GM18907 (cell line): ENCODE results near the gene RUFY2.
"Not testable (repeated sequence)": the region's sequence is repeated elsewhere in the genome, so short reads cannot be mapped to it uniquely, and the experiment has no call there.

Experiments used
- ATAC-seq: cut with Tn5 transposase; IDR thresholded peaks from one replicate; pipeline ENCODE4 v1.9.1; 2021; ENCODE audit warnings: mild to moderate bottlenecking, moderate library complexity; ENCODE audit not compliant: unreplicated experiment

Gene RUFY2, protein sequence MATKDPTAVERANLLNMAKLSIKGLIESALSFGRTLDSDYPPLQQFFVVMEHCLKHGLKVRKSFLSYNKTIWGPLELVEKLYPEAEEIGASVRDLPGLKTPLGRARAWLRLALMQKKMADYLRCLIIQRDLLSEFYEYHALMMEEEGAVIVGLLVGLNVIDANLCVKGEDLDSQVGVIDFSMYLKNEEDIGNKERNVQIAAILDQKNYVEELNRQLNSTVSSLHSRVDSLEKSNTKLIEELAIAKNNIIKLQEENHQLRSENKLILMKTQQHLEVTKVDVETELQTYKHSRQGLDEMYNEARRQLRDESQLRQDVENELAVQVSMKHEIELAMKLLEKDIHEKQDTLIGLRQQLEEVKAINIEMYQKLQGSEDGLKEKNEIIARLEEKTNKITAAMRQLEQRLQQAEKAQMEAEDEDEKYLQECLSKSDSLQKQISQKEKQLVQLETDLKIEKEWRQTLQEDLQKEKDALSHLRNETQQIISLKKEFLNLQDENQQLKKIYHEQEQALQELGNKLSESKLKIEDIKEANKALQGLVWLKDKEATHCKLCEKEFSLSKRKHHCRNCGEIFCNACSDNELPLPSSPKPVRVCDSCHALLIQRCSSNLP

DNA sequence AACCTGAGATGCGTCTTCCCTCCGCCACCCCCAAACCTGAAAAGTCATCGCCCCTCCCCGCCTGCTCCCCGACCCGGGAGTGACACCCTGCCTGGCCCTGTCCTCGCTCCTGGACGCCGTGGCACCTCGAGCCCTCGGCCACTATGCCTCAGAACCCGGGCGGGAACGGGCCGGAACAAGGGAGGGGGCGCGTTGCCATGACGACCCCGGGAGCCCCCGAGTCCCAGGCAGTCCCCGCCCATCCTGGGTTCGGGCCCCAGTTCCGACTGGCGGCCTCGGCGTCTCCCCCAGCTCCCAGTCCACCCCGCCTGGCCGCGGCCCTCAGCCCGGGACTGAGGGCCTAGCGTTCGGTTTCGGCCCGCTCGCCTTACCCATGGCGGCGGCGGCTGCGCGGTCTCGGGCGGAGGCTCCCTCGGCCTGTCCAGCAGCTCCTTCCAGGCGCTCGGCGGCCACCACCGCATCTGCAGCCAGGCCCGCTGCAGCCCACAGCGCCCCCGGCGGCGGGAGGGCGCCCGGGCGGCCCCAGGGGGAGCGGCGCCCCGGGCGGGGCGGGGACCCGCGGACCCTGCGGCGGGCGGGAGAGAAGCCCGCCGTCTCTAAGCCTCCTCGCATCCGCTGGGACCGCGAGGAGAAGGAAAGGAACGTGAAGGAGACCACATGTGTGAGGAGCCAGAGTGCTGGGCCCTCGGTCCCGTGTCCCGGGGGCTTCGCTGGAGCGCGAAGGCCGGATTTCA, at the start of gene RUFY2:
Gene RUFY2, minus strand, starts transcription at position 463 of the 734 bp plus-strand sequence. Its CDS starts 88 bp downstream, at position 375.
- peak; percentile 94 for ATAC-seq

DNA sequence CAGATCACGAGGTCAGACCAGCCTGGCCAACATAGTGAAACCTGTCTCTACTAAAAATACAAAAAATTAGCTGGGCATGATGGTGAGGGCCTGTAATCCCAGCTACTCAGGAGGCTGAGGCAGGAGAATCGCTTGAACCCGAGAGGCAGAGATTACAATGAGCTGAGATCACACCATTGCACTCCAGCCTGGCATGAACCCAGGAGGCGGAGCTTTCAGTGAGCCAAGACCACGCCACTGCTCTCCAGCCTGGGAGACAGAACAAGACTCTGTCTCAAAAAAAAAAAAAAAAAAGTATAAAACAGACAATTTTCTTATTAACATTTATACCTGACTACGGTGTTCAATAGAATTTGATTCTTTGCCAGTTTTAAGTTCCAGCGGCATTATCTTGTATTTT, 42.6 kb upstream of the RUFY2 start:
- not testable (repeated sequence) for ATAC-seq

DNA sequence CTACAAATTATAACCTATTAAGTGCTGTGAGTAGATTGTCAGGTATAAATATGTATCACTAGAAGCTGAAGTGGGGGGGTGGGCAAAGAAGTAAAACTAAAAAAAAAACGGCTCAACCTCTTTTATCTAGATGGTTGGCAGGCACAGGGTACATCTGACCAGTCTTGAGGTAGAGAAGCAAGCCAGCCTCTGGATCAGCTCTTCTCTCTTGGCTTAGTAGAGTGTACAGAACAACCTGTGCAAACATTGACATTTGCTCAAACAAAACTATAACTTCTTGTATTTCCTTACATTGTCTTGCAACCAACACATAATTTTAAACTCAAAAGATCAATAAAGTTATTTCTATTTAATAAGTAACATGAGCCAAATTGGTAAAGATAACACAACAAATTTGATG, 39.1 kb upstream of the RUFY2 start:
- no peak for ATAC-seq

DNA sequence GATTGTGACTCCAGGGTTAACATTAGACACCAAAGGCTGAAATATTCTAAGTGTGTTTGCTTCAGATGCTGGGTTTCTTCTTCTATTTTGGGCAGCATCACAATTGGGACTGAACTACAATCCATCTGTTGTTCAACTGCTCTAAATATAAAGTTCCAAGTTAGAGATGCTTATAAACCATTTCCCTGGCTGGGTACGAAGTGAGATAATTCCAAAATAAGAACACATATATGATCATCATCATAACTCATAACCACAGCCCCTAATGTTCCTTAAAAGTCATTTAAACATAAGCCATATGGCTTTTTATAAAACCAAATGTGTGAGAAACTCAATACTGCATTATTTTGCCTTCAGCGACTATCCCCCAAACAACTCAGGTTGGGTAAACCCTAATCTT, 35.9 kb upstream of the RUFY2 start:
- ATAC-seq: no peak

DNA sequence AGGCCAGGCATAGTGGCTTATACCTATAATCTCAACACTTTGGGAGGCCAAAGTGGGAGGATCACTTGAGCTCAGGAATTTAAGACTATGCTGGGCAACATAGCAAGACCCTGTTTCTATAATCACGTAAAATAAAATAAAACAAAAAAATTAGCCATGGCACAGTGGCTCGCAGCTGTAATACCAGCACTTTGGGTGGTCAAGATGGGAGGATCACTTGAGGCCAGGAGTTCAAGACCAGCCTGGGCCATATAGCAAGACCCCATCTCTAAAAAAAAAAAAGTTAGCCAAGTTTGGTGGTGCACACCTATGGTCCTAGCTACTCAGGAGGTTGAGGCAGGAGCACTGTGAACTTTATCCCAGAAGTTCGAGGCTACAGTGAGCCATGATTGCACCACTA, 33.8 kb upstream of the RUFY2 start:
- ATAC-seq: no peak

DNA sequence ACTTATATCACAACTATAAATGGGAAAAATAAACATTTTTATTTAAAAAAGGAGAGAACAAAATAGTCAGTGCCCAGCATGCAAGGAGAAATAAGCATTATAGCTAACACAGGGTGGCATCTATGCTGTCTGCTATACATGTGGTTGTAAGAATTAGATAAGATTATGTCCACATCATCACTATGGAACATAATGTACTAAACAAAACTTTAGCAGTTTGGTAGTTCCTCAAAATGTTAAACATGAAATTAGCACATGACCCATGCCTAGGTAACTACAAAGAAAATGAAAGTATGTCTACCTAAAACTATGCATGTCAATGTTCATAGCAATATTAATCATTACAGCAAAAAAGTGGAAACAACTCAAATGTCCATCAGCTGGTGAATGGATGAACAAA, 28.7 kb upstream of the RUFY2 start:
- ATAC-seq: no peak

DNA sequence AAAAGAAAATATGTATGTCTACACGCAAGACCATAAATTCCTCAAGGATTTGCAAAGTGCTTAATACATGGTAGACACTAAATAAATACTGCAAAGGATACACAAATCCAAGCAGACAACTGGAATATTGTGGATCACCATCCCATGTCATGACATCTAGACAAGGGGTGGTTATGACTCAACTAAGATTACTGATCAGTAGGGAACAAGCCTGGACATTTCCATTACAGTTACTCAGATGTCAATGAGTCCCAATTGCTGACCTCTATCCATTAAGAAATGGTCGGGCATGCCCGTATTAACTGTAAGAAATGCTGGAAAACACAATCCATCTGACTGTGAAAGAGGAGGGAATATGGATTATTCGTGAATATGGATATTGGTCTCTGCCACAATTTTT, 27.6 kb upstream of the RUFY2 start:
- ATAC-seq: no peak

DNA sequence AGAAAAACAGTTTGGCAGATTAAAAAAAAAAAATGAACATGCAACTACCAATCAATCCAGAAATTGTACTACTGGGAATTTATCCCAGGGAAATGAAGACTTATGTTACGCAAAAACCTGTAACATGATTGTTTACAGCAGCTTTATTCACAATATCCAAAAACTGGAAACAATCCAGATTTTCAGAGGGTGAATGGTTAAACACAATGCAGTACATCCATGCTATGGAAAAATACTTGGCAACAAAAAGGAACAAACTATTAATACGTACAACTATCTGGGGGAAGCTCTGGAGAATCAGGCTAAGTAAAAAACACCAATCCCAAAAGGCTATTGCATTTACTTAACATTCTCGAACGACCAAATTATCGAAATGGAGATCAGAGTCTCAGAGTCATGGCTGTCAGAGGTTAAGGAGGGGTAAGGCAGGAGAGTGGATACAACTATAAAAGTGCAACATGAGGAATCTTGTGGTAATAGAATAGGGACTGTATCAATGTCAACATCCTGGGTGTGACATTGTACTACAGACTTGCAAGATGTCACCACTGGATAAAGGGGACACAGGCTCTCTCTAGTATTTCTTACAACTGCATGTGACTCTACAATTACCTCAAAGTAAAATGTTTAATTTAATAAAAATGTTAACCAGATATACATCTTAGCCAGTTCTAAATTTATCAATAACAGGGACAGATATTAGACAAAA, 21.5 kb upstream of the RUFY2 start:
- ATAC-seq: no peak

DNA sequence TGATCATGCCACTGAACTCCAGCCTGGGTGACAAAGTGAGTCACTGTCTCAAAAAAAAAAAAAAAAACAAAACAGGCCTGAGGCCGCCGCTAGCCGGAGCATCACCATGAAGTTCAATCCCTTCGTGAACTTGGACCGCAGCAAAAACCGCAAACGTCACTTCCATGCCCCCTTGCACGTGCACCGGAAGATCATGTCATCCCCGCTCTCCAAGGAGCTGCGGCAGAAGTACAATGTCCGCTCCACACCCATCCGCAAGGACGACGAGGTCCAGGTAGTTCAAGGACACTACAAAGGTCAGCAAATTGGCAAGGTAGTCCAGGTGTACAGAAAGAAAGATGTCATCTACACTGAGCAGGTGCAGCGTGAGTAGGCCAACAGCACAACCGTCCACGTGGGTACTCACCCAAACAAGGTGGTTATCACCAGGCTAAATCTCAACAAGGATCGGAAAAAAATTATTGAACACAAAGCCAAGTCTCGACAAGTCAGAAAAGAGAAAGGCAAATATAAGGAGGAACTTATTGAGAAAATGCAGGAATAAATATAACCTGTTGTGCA, 17.5 kb upstream of the RUFY2 start:
- no peak for ATAC-seq

DNA sequence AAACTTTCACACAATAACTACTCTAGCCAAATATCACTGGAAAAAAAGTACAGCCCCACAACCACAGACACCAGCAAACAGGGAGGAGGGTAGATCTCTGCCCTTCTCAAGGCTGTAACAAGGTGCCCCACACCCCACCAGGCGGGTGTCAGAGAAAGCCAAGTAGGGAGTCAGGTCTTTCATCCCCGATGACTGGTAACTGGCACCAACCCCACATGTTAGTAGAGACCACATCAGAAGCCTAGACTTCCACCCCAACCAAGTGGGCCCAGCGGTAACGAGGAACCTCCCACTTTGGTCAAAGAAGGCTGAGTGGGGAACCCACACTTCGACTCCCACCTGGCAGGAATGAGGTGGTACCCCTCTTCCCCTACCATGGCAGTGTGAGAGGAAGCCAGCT, 16.4 kb upstream of the RUFY2 start:
- no peak for ATAC-seq

DNA sequence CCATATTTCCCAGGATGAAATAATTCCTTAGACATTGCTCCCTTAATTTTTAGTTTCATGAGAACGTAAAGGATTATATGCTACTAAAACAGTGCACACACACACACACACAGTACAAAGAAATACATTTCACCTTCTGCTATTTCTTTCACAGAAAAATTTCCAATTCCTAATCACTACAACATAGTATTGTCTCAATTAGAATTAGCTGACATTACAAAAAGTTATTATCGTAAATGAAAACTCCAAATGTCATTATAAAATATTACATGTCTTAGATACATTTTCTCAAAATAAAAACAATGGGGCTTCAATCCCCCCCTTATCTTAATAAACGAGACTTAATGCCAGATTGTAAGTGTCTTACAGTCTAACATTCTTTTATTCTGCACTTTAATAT, 12.3 kb upstream of the RUFY2 start:
- ATAC-seq: no peak

DNA sequence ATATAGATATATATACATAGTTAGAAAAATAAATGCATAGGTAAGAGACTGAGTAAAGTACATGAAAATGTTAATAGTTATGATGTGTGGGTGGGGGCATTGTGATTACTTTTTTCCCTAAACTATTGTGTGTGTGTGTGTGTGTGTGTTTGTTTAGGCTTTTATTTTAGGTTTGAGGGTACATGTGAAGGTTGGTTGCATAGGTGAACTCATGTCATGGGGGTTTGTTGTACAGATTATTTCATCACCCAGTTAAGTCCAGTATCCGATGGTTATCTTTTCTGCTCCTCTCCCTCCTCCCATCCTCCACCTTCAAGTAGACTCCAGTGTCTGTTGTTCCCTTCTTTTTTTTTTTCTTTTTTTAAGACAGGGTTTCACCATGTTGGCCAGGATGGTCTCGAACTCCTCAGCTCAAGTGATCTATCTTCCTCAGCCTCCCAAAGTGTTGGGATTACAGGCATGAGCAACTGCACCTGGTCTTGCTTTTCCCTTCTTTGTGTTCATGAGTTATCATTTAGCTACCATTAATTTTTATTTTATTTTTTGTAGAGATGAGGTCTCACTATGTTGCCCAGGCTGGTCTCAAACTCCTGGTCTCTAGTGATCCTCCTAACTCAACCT, 1.9 kb upstream of the RUFY2 start:
- ATAC-seq: no peak

DNA sequence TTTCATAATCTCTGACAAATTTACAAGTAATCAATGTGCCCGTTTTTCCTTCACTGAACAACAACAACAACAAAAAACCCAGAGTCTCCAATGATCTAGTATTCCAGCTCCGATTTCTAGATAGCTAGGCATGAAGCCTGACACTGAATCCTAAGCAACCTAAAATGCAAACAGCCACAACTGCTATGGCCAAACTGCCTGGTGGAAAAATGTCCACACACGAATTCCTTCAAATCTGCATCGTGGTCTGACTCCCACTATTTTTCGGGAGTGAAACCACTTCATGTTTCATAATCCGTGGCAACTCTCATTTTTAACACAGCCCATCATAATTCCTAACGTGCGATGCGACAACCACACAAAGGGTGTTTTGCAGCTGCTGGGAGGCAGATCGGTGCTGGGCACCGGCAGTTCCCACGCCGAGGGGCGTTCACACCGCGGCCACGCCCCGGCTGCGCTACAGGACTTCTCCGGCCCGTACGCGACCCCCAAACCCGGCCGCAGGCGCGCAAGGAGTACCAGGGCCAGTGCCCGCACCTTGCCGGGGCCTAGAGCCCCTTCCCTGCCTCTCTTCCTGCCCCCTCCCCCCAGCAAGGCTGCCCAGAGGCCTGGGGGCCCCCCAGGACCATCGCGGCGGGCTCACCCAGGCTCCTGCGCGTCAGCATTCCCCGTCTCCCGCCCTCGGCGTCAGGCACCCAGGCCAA, 814 bp downstream of the RUFY2 start:
- peak; percentile 50 for ATAC-seq

DNA sequence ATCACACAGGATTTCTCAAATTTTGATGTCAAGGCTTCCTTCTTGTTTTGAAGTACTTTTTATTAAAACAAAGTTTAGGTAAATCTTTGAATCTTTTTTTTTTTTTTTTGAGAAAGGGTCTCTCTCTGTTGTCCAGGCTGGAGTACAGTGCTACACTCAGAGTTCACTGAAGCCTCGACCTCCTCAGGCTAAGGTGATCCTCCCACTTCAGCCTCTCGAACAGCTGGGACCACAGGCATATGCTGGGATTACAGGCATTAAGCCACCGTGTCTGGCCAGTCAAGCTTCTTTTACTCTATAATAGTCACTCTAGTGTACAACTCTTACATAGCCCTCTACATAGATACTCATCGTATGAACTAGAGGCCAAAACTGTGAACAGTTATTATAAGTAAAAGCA, 3.4 kb downstream of the RUFY2 start:
- ATAC-seq: no peak

DNA sequence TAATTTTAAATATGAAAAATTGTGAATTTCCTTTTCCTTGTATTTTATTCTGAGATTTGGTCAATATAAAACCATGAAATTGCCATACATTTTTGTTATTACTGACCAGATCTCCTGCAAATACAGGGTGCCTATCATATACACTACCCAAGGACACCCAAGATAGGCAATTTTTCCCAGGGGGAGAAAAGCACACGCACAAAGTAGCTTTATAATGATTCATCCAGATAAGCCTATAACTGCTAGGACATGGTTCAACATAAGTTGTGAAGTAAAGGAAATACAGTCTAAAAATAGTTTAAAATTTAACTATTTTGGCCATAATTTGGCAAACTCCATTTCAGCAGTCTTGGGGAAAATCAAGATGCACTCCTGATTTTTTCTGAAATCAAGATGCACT, 4.8 kb downstream of the RUFY2 start:
- ATAC-seq: no peak

DNA sequence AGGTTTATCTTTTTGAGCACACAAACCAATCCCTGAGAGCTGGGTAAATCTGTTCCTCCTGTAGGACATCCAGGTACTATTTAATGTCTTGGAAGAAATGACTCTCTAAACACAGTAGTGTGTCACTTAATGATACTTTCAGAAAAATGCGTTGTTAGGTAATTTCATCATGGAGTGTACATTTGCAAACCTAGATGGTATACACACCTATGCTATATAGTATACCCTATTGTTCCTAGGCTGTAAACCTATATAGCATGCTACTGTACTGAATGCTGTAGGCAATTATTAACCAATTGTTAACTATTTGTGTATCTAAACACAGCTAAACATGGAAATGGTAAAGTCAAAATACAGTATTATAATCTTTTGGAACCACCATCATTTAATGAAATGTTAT, 10.1 kb downstream of the RUFY2 start:
- no peak for ATAC-seq

DNA sequence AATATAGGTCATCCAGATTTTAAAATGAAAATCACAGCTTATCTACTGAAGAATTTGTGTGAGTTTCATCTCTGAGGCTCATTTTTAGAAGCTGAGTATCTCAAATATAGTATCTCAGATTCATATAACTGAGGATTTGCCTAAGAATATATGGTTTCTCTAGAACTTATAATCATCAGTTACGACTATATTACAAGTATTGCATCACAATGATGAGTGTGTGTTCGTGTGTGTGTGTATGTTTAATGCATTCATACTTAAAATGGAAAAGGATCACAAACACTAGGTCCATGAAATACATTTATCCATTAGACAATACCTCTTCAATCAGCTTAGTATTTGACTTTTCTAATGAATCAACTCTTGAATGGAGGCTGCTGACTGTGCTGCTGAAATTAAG, 21.3 kb downstream of the RUFY2 start:
- no peak for ATAC-seq

DNA sequence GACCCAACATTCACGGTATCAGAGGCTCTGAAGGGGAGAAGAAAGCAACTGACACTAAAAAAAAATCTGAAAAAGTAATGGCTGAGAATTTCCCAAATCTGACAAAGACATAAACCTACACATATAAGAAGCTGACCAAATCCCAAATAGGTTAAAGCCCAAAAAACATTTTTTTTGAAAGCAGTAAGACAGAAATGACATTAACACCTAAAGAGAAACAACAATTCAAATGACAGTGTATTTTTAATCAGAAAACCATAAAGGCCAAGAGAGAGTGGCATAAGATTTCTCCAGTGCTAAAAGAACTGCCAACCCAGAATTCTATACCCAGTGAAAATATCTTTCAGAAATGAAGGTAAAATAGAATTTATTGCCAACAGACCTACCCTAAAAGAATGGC, 35.5 kb downstream of the RUFY2 start:
- no peak for ATAC-seq

DNA sequence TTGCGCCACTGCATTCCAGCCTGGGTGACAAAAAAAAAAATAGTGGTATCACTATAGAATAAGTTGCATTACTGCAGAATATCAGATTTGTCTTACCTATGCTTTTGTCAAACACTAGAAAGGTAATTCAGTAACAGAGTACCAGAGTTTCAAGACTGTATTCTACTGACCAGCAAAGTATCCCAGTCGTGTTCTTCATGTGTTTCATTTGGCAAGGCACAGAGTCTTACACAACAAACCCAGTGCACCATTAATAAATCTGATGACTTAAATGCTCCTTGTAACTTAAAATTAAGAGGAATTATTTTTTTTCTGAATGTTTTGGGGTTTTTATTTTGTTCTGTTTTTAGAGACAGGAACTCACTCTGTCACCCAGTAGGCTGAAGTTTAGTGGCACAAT, 40.0 kb downstream of the RUFY2 start:
- no peak for ATAC-seq

DNA sequence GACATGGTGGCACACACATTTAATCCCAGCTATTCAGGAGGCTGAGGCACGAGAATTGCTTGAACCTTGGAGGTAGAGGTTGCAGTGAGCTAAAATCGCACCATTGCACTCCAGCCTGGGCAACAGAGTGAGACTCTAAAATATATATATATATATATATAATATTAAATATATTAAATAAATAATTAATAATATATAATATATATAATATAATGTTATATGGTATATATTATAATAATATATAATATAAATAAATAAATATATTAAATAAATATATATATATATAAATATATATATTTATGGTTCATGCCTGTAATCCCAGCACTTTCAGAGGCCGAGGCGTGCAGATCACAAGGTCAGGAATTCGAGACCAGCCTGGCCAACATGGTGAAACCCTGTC, 40.5 kb downstream of the RUFY2 start:
- ATAC-seq: no peak
